GM12878 (cell line): ENCODE results near the gene DFFB. TPM values are rescaled to one million over a fixed set of nuclear protein-coding genes. Genes with fewer than 3 reads are reported as not detected.
A peak's percentile ranks its signal among the peaks of the same experiment; 100 is the strongest.

Experiments
- ATAC-seq: fragments of 200-7000 bp; cut with Tn5 transposase; 3 replicates; pipeline ENCODE4 v1.9.1; 2020; ENCODE audit warnings: mild to moderate bottlenecking, moderate library complexity
- BruUV-seq: library from RNA; stranded (reverse); fragments of 400-500 nt; replicated peaks from 2 replicates; lab custom pipeline; 2021; lab: Mats Ljungman, UMichigan
- CTCF ChIA-PET: fragments of 300-600 bp; sonication (Branson Sonifier 250); formaldehyde crosslinking; extraction: SDS; loops from one replicate; lab custom pipeline; 2021; ENCODE audit warnings: inconsistent platforms; lab: Yijun Ruan, JAX
- POLR2A ChIA-PET: fragments of 350-600 bp; formaldehyde crosslinking; extraction: SDS; loops from one replicate; lab custom pipeline; 2021; ENCODE audit warnings: inconsistent platforms; lab: Charles Lee
- RAD21 ChIA-PET: fragments of 300-600 bp; sonication (Branson Sonifier 250); formaldehyde crosslinking; loops from one replicate; lab custom pipeline; 2023; ENCODE audit warnings: antibody characterized with exemption; ENCODE audit not compliant: unreplicated experiment; lab: Charles Lee
- SMC1A ChIA-PET: fragments of 300-600 bp; sonication (Branson Sonifier 250); formaldehyde crosslinking; loops from one replicate; lab custom pipeline; 2023; ENCODE audit not compliant: unreplicated experiment, uncharacterized antibody; lab: Charles Lee
- DNase-seq: peaks from one replicate; pipeline ENCODE4 v3.0.0-alpha.2; 2011; ENCODE audit warnings: low read depth, low spot score
- FAIRE-seq: peaks from 3 replicates; lab custom pipeline; 2011; peaks lifted over from hg19 to GRCh38; lab: Jason Lieb, UNC
- H2AFZ ChIP-seq: 2 replicates; pipeline ENCODE4 v1.6.0; 2011; ENCODE audit warnings: low read depth, low read length, control low read depth; ENCODE audit not compliant: control insufficient read depth
- H3K27ac ChIP-seq: 2 replicates; pipeline ENCODE4 v1.5.1; 2011; ENCODE audit warnings: control low read depth; ENCODE audit not compliant: control insufficient read depth, insufficient read depth
- H3K27me3 ChIP-seq, 2 experiments: replicated peaks in 1 of 2; 2 replicates each; pipeline versions ENCODE4 v1.6.0 to v1.6.1; 2011; ENCODE audit warnings: low read length in 1 of 2; ENCODE audit not compliant: control insufficient read depth in 2 of 2, insufficient read depth in 2 of 2
- H3K36me3 ChIP-seq, 2 experiments: 2 replicates each; pipeline ENCODE4 v1.5.1; 2011; ENCODE audit warnings: low read length in 1 of 2; ENCODE audit not compliant: control insufficient read depth in 2 of 2, insufficient read depth in 2 of 2
- H3K4me1 ChIP-seq: 2 replicates; pipeline ENCODE4 v1.6.1; 2011; ENCODE audit warnings: mild to moderate bottlenecking, low read length, moderate library complexity, mixed read lengths; ENCODE audit not compliant: control insufficient read depth, insufficient read depth
- H3K4me2 ChIP-seq: 2 replicates; pipeline ENCODE4 v1.6.0; 2011; ENCODE audit warnings: control low read depth; ENCODE audit not compliant: control insufficient read depth, insufficient read depth
- H3K4me3 ChIP-seq: fragments of 200-600 bp; sonication (generic); 2 replicates; pipeline ENCODE4 v1.5.1; 2016
- H3K79me2 ChIP-seq: 2 replicates; pipeline ENCODE4 v1.6.0; 2011; ENCODE audit warnings: low read length; ENCODE audit not compliant: control insufficient read depth, insufficient read depth
- H3K9ac ChIP-seq: 2 replicates; pipeline ENCODE4 v1.8.0; 2011; ENCODE audit warnings: low read length, control low read depth, mixed read lengths; ENCODE audit not compliant: control insufficient read depth, insufficient read depth
- H3K9me3 ChIP-seq: replicated peaks from 3 replicates; pipeline ENCODE4 v1.5.1; 2011; ENCODE audit warnings: mild to moderate bottlenecking, low read length; ENCODE audit not compliant: control insufficient read depth, insufficient read depth
- H4K20me1 ChIP-seq: 2 replicates; pipeline ENCODE4 v1.6.0; 2011; ENCODE audit not compliant: control insufficient read depth, insufficient read depth
- GABPA ChIP-seq: IDR thresholded peaks from 2 replicates; pipeline ENCODE4 v1.6.1; 2014; ENCODE audit warnings: antibody characterized with exemption, low read depth, mild to moderate bottlenecking, inconsistent platforms
- HSF1 ChIP-seq: fragments of 150-350 bp; IDR thresholded peaks from 2 replicates; pipeline ENCODE4 v1.6.1; 2014; ENCODE audit warnings: mild to moderate bottlenecking, low read depth, low read length
- MTA2 ChIP-seq: fragments of 450-650 bp; IDR thresholded peaks from 2 replicates; pipeline ENCODE4 v1.6.1; 2016; ENCODE audit warnings: low read depth, mild to moderate bottlenecking, moderate library complexity
- POLR2A ChIP-seq: IDR thresholded peaks from 2 replicates; pipeline ENCODE4 v1.6.1; 2011; ENCODE audit warnings: low read depth, mild to moderate bottlenecking, low read length
- ZSCAN29 ChIP-seq: fragments of 450-650 bp; IDR thresholded peaks from 2 replicates; pipeline ENCODE4 v1.6.1; 2017; ENCODE audit warnings: mild to moderate bottlenecking, moderate library complexity
- WGBS: methylation state at CpG from one replicate; pipeline ENCODE4 v1.1.6; 2016; ENCODE audit warnings: low lambda C conversion rate; ENCODE audit not compliant: insufficient replicate concordance, insufficient coverage; ENCODE audit errors: missing lambda C conversion rate; 5-methylcytosine and 5-hydroxymethylcytosine counted together
- in situ Hi-C: fragments of 300-500 bp; cut with MboI; formaldehyde crosslinking; loops from 9 replicates; pipeline ENCODE4 v1.14.3; 2018; ENCODE audit warnings: mixed read lengths
- intact Hi-C: fragments of 100-400 bp; cut with micrococcal nuclease; formaldehyde crosslinking; loops from one replicate; pipeline ENCODE4 v1.14.2; 2022; ENCODE audit not compliant: unreplicated experiment
- polyA plus RNA-seq, 11 experiments: library from polyadenylated mRNA; depleted of rRNA in 4 of 11; unstranded in 6 of 11; stranded (reverse) in 5 of 11; fragments of >200 nt; fragmentation: Nextera tagmentation in 4 of 11; fragmentation: Illumina TruSeq in 1 of 11; extraction: Ambion mirVana in 4 of 11; extraction: Trizol in 1 of 11; gene quantifications; 1 replicate in 1 of 11; 2 replicates in 10 of 11; pipeline versions ENCODE4 v1.2.1 to v1.2.3, GENCODE V29; 2011 to 2016; ENCODE audit warnings: inconsistent platforms in 2 of 11, missing spikeins in 2 of 11, low read depth in 1 of 11
- total RNA-seq, 4 experiments: library from RNA; depleted of rRNA in 3 of 4; stranded (reverse); fragments of >200 nt in 3 of 4; fragmentation: Illumina TruSeq in 1 of 4; extraction: Trizol in 1 of 4; gene quantifications; 2 replicates each; pipeline versions ENCODE4 v1.2.1 to v1.2.3, GENCODE V29; 2013 to 2021
- TF ChIP-seq, protein P1 (sequence below): fragments of 450-650 bp; conservative IDR thresholded peaks from 2 replicates; pipeline ENCODE4 v1.6.1; 2017; ENCODE audit warnings: mild to moderate bottlenecking, moderate library complexity

DFFB gene
- total and polyA plus RNA-seq, 10 of the 15 experiments (the other 5 are each of a cell fraction or from before 2014, with no cell fraction given) = 2.7 to 10.7 (median 6.5) TPM

GRCh38 chr1:3856923-3857790 lies at the start of gene DFFB, which contains the start of gene CEP104 (continued):
- TF ChIP-seq HSF1 = no peak
- peak; percentile 80 for TF ChIP-seq POLR2A
- TF ChIP-seq, all 136 proteins: peak for 36

DNA sequence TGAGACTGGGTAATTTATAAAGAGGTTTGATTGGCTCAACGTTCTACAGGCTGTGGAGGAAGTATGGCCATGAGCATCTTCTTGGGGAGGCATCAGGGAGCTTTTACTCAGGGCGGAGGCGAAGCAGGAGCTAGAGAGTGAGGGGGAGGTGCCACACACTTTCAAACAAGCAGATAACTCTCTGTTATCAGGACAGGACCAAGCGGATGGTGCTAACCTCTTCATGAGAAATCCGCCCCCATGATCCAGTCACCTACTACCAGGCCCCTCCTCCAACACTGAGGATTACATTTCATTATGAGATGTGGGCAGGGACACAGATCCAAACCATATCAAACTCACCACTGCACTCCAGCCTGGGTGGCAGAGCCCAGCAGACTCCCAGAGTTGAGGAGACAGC lies 49.5 kb upstream of the DFFB start:
- ChIA-PET RAD21 (no interaction called here), CTCF (no interaction called here), SMC1A (no interaction called here), POLR2A (no interaction called here)
- Histone ChIP-seq H3K4me2 (no peak overlapping the region), H4K20me1 (no peaks in the 10 kb centered on the region), H3K4me3 (no peak overlapping the region), H3K27me3 (no peaks in the 10 kb centered on the region; a peak in 1 of 4 replicates), H3K4me1 (peaks cover 8% of the 10 kb centered on the region; the same call in 1 of the 2 replicates), H3K9me3 (no peaks in the 10 kb centered on the region; the same call in 2 of the 3 replicates), H2AFZ (no peak overlapping the region), H3K9ac (no peak overlapping the region), H3K27ac (no peak overlapping the region), H3K79me2 (no peaks in the 10 kb centered on the region), H3K36me3 (no peaks in the 10 kb centered on the region)
- ATAC-seq (no peak), DNase-seq (no peak), FAIRE-seq (no peak)
- in situ Hi-C loops (no loop called here), intact Hi-C loops (no loop called here)
- BruUV-seq = no TSS peak
- 54% methylated on average over 5 of the region's 5 CpGs for WGBS
- TF ChIP-seq ZSCAN29 (no peak), GABPA (no peak), MTA2 (no peak)
- TF ChIP-seq, protein P1, sequence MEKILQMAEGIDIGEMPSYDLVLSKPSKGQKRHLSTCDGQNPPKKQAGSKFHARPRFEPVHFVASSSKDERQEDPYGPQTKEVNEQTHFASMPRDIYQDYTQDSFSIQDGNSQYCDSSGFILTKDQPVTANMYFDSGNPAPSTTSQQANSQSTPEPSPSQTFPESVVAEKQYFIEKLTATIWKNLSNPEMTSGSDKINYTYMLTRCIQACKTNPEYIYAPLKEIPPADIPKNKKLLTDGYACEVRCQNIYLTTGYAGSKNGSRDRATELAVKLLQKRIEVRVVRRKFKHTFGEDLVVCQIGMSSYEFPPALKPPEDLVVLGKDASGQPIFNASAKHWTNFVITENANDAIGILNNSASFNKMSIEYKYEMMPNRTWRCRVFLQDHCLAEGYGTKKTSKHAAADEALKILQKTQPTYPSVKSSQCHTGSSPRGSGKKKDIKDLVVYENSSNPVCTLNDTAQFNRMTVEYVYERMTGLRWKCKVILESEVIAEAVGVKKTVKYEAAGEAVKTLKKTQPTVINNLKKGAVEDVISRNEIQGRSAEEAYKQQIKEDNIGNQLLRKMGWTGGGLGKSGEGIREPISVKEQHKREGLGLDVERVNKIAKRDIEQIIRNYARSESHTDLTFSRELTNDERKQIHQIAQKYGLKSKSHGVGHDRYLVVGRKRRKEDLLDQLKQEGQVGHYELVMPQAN = no peak
